Stimulated activated CD4-positive, alpha-beta T cell treated with anti-CD3 and anti-CD28 coated beads, Interleukin-2, amount 100 ng/mL, for 4 hours (primary cell): ENCODE results near the gene CAPN14.

Source experiments
- DNase-seq: peaks from one replicate; pipeline ENCODE4 v3.0.0-alpha.2; 2020; ENCODE audit warnings: low read depth

CAPN14 gene, protein sequence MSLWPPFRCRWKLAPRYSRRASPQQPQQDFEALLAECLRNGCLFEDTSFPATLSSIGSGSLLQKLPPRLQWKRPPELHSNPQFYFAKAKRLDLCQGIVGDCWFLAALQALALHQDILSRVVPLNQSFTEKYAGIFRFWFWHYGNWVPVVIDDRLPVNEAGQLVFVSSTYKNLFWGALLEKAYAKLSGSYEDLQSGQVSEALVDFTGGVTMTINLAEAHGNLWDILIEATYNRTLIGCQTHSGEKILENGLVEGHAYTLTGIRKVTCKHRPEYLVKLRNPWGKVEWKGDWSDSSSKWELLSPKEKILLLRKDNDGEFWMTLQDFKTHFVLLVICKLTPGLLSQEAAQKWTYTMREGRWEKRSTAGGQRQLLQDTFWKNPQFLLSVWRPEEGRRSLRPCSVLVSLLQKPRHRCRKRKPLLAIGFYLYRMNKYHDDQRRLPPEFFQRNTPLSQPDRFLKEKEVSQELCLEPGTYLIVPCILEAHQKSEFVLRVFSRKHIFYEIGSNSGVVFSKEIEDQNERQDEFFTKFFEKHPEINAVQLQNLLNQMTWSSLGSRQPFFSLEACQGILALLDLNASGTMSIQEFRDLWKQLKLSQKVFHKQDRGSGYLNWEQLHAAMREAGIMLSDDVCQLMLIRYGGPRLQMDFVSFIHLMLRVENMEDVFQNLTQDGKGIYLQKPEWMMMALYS

DNA sequence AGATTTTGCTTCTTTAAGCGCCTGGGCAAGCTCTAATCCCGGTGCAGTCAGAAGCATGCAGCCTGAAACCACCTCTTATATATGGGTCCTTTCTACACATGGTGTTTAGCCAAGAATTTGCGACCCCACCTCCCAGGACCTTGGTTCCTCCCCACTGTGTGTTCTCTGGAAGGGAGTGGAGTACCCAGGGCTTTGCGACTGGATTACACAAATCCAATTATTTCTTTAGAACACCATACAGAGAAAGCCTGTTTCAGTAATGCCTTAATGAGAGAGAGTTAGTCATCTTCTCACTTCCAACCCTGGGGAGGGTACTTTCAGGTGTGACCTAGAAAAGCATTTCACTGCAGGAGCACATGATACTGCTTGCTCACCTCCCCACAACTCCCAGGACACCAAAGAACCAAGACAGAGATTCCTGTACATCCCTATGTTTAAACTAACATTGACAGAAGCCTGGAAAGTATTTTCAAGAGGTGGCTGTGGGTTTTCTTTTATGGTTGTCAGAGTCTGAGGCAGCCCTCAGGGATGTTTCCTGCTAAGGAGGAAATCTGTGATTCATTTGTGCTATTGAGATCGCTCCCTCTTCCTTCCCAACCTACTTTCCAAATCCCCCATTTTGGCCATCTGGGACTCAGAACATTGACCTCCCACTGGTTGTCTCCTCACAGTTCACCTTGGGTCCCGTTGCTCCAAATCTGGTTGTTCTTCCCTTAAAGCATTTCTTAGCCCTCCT lies at the start of gene CAPN14:
TSS of gene CAPN14 (minus strand) at position 51 of the 736 bp plus-strand sequence. CDS start 12,068 bp downstream, outside the sequence.
- DNase-seq = no peak

GRCh38 chr2:31266804-31267203 lies 49.5 kb upstream of the CAPN14 start:
- DNase-seq = no peak

- DNase-seq = no peak
These were observed 47.9 kb upstream of the CAPN14 start for GRCh38 chr2:31265234-31265633.

DNA sequence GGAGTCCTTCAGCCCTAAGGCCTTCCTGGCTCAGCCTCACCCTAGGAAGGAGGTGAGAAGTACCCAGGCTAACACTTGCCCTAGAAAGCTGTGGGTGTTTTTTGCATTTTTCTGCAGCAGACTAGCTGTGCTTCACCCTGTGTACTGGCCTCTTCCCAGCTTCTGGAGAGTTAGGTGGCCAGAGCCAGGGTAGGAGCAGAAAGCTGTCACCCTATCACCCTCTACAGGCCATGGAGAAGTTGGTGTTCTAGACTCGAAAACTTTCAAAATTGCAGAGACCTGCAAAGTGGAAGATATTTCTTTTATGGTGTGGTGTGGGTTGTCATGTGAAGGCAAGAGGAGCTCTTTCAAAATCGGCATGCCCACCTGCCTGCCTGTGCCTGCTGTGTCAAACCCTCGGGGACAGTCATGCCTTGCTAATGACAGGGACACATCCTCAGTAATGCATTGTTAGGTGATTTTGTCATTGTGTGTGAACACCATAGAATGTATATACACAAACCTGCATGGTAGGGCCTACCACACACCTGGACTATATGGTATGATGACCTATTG lies 46.4 kb upstream of the CAPN14 start:
- DNase-seq = no peak

DNA sequence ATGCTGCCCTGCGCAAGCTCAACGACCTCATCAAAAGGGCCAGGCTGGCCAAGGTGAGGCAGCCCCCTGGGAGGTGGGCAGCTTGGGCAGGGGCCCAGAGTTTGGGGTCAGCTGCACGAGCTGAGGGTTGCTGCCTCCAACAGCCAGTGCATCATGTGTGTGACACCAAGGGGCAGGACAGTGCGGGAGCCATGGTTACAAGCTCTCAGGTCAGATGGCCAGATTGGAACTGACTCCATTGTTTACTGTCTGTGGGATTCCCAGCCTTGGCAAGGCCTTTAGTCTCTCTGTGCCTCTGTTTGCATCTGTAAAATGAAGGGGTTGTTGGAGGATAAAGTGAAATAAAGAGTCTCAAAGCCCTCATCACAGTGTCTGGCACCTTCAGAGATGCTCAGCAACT lies 43.6 kb upstream of the CAPN14 start:
- DNase-seq = no peak

DNA sequence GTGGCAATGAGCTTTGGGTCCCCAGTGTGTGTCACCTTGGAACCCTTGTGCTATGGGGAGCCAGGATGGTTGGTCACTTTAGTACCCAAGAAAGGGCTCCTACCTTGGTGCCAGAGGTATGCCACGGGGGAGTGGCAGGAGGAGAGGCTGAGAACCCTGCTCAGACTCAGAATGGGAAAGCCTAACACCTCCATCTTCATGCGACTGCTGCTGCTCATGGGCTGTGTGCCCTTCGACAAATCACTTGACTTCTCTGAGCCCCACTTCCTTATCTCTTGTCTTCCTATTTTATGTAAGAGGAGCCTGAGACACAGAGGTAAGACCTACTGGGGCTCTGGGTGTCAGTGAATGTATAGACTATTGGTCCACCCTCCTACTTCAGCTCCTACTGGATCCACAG lies 41.8 kb upstream of the CAPN14 start:
- no peak for DNase-seq

DNA sequence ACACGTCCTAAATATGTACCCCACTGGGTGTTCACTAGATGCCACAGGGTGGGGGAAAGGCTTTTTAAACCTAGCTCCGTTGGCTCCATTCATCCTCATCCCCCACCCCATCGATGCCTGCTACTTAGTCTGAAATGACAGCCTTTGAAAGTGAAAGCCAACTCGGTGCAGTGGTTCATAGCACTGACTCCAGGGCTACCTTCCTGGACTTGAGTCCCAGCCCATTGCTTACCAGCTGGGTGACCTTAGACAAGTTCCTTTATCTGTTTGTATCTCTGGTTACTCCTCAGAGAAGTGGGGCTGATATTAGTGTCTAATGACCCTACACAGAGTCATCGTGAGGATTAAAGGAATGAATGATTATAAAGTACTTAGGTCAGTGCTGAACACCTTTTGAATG lies 41.0 kb upstream of the CAPN14 start:
- DNase-seq = no peak

DNA sequence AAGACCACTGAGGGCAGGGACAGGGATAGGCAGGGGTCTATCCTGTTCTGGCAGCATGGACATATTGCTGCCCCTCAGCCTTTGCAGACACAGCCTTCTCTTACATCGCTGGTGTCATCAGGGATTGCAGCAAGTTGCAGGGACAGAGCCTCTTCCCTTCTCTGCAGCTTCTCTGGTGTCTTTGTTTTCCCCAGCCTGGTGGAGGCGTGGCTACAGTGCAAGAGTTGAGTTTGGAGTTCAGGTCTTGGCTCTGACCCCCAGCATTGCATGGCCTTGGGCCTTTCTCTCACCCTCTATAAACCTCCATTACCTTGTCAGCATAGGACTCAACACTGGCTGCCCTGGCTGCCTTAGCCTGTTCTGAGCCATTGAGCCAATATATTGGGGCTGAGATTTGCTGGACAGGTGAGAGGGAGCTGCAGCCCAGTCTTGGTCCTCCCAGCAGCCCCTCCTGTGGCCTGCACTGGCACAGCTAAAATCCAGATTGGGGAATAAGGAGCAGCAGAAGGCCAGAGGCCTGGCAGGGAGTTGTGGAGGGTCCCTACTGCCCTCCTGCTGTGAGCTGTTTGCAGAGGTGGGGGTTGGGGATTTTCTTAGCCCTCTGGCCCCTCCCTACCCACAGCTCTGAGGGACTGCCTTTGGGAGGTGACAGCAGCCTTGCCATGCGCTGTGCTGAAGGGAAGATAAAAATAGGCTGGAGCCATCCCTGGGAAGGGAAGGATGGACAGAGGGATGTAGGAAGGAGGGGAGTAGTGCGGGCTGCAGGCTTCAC lies 39.5 kb upstream of the CAPN14 start:
- no peak for DNase-seq

DNA sequence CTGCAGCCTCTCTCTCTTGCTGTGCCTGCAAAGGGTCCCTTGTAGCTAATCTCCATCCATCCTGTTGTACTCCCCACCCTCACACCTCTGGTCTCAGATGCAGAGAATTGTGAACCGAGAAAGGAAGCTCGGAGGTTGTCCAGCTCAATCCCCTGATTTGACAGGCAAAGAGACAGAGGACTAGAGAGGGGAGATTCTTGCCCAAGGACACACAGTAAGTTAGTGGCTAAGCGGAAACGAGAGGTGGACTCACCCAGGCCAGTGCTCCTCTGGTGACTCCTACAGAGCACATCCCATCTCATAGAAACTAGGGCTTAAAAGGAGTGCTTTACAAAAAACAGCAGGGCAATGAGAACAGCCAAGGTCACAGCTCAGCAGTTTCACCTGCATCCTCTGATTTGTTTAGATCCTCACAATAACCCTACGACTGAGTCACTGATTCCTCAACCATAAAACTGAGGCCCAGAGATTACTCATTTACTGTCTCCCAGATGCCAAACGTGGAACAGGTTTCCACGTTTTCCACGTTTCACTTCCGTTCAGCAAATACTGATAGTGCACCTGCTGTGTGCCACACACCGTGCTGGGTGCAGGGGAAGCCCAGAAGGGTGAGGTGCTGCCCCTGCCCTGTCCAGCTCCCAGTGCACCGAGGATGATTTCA lies 38.7 kb upstream of the CAPN14 start:
- DNase-seq = no peak

- no peak for DNase-seq
These were observed 37.2 kb upstream of the CAPN14 start for GRCh38 chr2:31254237-31255203.

DNA sequence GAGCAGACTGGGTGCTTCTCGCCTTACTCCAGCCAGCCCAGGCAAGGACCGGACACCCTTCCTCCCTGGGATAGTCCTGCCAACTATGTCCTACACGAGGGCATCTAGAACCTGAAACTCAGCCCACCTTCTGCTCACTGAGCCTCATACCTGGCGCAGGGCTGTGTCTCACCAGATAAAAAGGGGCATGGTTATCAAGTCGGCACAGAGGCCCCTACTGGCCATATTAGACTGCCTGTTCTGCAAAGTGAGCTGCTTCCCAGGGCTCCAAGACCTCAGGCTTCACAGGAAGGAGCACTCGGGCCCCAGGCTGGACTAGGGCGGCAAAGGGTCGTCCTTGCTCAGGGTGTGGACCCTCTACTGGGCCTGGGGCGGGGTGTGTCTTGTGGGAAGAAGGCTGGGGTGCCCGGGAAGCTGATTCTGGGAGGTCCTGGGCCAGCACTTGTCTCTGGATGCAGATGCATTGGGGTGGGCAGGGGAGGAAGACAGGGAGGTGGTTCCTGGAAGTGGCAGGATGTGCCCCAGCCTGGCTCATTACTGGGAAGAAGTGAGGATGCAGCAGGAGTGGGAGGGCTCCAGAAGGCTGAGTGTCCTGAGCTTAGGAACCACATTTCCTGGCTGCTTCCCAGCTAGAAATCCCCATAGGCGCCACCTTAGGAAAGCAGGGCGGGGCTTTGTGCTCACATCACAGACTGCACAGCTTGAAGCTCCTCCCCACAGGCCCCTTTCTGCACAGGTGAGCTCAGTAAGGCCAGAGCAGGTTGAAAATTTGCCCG lies 36.2 kb upstream of the CAPN14 start:
- no peak for DNase-seq

- no peak for DNase-seq
These were observed 34.5 kb upstream of the CAPN14 start for GRCh38 chr2:31251851-31252250.

- DNase-seq = no peak
These were observed 33.7 kb upstream of the CAPN14 start for GRCh38 chr2:31251018-31251417.

DNA sequence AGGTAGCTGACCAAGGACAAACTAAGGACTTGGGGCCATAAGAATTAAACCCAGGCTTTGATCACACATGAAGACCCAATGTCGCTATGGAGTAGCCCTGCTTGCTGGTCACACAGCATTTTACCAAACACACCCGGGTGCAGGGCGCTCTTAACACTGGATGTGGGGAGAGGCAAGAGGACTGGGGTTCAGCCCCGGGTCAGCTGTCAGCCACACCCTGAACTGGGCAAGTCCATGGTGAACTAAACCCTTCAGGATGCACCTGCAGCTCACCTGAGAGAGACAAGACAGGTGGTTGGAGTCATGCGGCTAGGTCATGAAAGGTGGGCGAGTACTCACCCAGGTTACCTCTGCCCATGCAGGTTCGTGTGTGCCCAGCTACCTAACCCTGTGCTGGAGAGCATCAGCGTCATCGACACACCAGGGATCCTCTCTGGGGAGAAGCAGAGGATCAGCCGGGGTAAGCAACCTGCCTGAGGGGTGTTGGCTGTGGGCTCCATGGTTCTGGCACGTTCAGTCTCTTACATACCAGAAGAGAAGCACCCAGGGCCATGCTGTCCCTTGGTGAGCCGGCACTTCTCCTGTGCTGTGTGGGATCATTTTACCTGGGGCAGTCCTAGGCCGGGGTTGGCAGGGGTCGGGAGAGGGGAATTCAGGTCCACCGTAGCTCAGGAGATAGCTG lies 31.8 kb upstream of the CAPN14 start:
- no peak for DNase-seq

DNA sequence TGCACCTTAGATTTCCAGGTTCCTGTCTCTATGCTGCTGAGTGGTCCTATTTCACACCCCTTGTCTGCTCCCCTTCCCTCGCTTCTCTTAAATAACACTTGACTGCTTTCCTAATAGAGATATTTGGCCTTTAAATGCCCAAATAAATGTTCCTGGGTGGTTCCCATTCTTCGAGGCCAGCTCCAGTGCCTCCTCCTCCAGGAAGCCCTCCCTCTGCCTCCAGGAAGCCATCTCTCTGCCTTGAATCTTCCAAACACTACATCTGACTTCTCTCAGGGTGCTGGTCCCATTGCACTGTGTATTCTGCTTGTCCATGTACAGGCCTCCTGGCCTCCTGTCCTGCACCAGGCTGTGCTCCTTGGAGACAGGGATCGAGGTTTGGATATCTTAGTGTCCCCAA lies 30.8 kb upstream of the CAPN14 start:
- DNase-seq = no peak

DNA sequence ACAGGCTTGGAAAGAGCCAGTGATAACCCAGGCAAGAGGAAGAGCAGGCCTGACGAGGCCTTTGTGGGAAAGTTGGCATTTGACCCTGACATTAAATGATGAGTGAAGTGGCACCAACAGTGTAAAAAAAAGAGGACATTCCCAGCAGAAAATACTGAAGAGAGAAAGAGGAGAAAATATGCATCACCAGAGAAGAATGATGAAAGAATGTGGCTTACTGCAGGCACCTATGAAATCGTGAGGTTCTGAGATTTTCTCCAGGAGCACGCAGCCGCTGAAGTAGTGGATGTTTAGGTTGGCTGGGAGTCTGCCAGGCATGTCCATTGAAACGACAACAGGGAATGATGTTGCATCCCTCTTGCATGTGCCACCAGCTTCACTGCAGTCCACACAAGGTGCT lies 30.4 kb upstream of the CAPN14 start:
- no peak for DNase-seq

GRCh38 chr2:31246184-31246852 lies 29.0 kb upstream of the CAPN14 start:
- no peak for DNase-seq

- no peak for DNase-seq
These were observed 26.8 kb upstream of the CAPN14 start for GRCh38 chr2:31244101-31244500.
